Stimulated activated CD4-positive, alpha-beta T cell treated with anti-CD3 and anti-CD28 coated beads, Interleukin-4, amount 100 ng/mL, for 48 hours (primary cell): ENCODE data around the gene SLC35F1.
"Not testable (repeated sequence)": the region's sequence is repeated elsewhere in the genome, so short reads cannot be mapped to it uniquely, and the experiment has no call there.

ENCODE experiments used
- DNase-seq, 2 donors: peaks; one replicate each; pipeline ENCODE4 v3.0.0-alpha.2; 2020; ENCODE audit warnings: low read depth in 2 of 2

The SLC35F1 gene

GRCh38 chr6:117906958-117907600 lies at the start of gene SLC35F1:
Gene SLC35F1, plus strand, starts transcription at chr6:117907264.
- DNase-seq: peak in 1 of 2 donors; percentile 33

GRCh38 chr6:117858601-117859000 lies 48.5 kb upstream of the SLC35F1 start:
- not testable (repeated sequence) for DNase-seq

GRCh38 chr6:117861545-117861944 lies 45.5 kb upstream of the SLC35F1 start:
- no peak for DNase-seq

GRCh38 chr6:117866561-117866960 lies 40.5 kb upstream of the SLC35F1 start:
- no peak for DNase-seq

GRCh38 chr6:117870486-117871242 lies 36.4 kb upstream of the SLC35F1 start:
- DNase-seq: no peak

- no peak for DNase-seq
These were observed 26.2 kb upstream of the SLC35F1 start for GRCh38 chr6:117880824-117881223.

- no peak for DNase-seq
These were observed 16.9 kb upstream of the SLC35F1 start for GRCh38 chr6:117890172-117890571.

- DNase-seq: no peak
These were observed 532 bp upstream of the SLC35F1 start for GRCh38 chr6:117906507-117906957.

- DNase-seq: no peak
These were observed 659 bp downstream of the SLC35F1 start for GRCh38 chr6:117907601-117908245.

GRCh38 chr6:117908246-117909068 lies 1.4 kb downstream of the SLC35F1 start:
- no peak for DNase-seq

GRCh38 chr6:117909638-117910037 lies 2.6 kb downstream of the SLC35F1 start:
- no peak for DNase-seq

- DNase-seq: no peak
These were observed 3.5 kb downstream of the SLC35F1 start for GRCh38 chr6:117910549-117910948.

GRCh38 chr6:117911150-117911549 lies 4.1 kb downstream of the SLC35F1 start:
- DNase-seq: no peak

GRCh38 chr6:117911660-117912059 lies 4.6 kb downstream of the SLC35F1 start:
- DNase-seq: no peak

- DNase-seq: no peak
These were observed 8.8 kb downstream of the SLC35F1 start for GRCh38 chr6:117915846-117916245.

- no peak for DNase-seq
These were observed 9.4 kb downstream of the SLC35F1 start for GRCh38 chr6:117916483-117916882.

GRCh38 chr6:117917176-117917575 lies 10.1 kb downstream of the SLC35F1 start:
- no peak for DNase-seq

- DNase-seq: no peak
These were observed 11.4 kb downstream of the SLC35F1 start for GRCh38 chr6:117918454-117918853.

- DNase-seq: no peak
These were observed 12.2 kb downstream of the SLC35F1 start for GRCh38 chr6:117919275-117919674.

GRCh38 chr6:117919775-117920729 lies 13.0 kb downstream of the SLC35F1 start:
- DNase-seq: no peak

GRCh38 chr6:117924690-117925089 lies 17.6 kb downstream of the SLC35F1 start:
- DNase-seq: no peak
